OCI-LY7 (cell line): ENCODE data around the gene HTT.

Experiments used
- EZH2phosphoT487 ChIP-seq: fragments of 200-600 bp; sonication (generic); IDR thresholded peaks from 2 replicates; pipeline ENCODE4 v1.6.1; 2018; ENCODE audit warnings: low read depth, borderline replicate concordance, mild to moderate bottlenecking, mixed run types, antibody characterized with exemption, low read length, moderate library complexity, mixed read lengths
- TF ChIP-seq, protein P1 (sequence below): fragments of 200-600 bp; sonication (generic); conservative IDR thresholded peaks from 2 replicates; pipeline ENCODE4 v1.5.1; 2014; ENCODE audit warnings: mild to moderate bottlenecking, antibody characterized with exemption, low read length, moderate library complexity, mixed read lengths

DNA sequence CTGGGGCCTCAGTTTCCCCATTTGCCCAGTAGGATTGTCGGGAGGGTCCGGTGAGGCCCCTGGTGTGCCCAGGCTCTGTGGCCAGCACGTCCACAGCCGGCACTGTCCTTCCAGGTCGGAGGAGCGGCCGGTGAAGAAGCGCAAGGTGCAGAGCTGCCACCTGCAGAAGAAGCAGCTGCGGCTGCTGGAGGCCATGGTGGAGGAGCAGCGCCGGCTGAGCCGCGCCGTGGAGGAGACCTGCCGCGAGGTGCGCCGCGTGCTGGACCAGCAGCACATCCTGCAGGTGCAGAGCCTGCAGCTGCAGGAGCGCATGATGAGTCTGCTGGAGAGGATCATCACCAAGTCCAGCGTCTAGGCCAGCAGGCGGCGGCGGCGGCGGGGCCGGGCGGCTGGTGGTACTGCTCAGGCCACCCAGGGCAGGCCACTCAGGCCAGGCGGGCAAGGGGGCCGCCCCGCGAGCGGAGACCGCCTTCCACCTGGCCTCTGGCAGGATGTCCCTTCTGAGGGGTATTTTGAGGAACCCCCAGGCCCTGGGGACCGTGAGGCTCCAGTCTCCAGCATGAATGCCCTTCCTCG, 181.2 kb downstream of the HTT start:
- TF ChIP-seq, protein P1, sequence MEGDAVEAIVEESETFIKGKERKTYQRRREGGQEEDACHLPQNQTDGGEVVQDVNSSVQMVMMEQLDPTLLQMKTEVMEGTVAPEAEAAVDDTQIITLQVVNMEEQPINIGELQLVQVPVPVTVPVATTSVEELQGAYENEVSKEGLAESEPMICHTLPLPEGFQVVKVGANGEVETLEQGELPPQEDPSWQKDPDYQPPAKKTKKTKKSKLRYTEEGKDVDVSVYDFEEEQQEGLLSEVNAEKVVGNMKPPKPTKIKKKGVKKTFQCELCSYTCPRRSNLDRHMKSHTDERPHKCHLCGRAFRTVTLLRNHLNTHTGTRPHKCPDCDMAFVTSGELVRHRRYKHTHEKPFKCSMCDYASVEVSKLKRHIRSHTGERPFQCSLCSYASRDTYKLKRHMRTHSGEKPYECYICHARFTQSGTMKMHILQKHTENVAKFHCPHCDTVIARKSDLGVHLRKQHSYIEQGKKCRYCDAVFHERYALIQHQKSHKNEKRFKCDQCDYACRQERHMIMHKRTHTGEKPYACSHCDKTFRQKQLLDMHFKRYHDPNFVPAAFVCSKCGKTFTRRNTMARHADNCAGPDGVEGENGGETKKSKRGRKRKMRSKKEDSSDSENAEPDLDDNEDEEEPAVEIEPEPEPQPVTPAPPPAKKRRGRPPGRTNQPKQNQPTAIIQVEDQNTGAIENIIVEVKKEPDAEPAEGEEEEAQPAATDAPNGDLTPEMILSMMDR = no peak
- no peak for TF ChIP-seq EZH2phosphoT487
